NCI-H1436 (cell line): Measurements from ENCODE around the gene SLC35G2.
A peak's percentile ranks its signal among the peaks of the same experiment; 100 is the strongest.
"Not testable (repeated sequence)": the region's sequence is repeated elsewhere in the genome, so short reads cannot be mapped to it uniquely, and the experiment has no call there.

ENCODE experiments used
- DNase-seq: peaks from one replicate; lab custom pipeline; 2025; lab: John Stamatoyannopoulos, UW

SLC35G2 gene

DNA sequence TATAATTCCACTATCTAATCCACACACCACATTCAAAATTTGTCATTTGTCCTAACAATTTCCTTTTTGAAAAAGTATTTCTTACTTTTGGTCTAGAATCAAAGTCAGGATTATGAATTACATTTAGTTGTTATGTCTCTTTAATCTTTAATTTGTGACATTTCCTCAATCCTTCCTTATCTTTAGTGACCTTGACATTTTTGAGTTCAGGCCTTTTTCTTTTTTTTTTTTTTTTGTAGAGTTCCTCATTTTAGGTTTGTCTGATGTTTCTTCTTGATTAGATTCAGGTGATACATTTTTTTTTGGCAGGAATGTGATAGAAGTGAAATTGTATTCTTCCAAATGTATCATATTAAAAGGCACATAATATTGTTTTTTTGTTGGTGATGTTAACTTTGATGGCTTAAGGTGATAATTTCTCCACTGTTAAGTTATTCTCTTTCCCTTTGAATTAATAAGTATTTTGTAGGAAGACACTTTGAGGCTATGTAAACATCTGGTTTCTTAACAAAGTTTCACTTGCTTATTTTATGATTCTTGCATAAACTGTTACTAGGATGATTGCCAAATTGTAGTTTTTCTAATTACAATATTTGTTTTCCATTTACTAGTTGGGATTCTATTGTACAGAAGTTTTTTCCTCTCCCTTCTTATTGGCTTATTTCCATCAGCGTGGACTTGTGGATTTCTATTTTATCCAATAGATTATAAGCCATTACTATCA, 16.3 kb downstream of the SLC35G2 start:
- DNase-seq: no peak

DNA sequence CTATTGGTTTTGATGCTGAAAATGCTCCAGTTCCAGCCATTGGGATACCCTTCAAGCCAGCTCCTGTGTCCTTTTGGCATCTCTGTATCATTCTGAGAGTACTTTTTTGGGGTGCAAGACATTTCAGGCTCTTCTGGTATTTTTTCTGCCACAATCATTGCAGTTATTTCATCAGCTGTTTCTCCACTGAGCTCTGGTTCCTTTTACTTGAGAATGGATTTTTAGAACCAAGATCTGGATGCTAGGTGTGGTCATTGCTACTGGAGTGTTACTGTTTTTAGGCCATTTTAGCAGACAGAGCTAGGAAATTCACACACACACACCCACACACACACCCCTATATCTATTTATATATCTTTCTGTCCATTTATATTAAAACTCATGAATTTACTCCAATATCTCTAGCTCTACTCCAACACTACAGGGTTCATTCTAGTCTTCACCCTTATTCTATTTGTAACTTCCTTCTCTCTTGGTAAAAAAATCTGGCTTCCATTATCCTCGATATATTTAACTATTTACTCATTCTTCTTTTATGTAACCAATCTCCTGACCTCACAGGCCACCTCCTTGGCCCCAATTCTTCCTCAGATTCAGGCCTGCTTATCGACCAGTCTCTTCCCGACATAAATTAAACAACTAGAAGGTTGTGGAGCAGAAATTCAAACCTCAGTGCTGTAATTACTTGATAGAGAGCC, 17.0 kb downstream of the SLC35G2 start:
- DNase-seq: no peak

DNA sequence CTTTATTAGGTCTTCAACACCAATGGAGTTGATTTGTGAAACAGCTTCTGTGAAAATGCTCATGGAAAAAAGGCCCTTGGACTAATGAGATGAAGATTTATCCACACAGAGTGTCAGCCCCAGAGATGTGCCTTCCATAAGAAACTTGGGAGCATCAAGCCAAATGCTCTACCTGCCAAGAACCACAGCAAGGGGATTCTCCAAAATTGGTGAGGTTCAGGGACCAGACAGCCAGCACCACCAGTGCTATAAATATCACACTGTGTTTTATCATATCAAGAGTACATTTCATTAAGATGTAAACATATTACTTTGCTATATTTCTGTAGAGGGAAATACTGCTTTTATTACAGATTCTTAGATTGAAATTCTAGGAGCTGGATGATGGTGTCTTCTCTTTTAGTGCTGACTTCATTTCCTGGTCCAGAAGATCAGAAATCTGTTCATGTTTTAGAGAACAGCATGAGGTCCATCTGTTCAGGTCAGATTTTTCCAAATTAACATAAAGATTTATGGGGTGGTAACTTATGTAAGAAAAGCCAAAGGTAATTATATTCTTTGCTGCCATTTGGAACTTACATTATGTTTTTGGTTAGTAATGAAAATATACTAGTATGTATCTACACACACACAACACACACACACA, 17.7 kb downstream of the SLC35G2 start:
- no peak for DNase-seq

DNA sequence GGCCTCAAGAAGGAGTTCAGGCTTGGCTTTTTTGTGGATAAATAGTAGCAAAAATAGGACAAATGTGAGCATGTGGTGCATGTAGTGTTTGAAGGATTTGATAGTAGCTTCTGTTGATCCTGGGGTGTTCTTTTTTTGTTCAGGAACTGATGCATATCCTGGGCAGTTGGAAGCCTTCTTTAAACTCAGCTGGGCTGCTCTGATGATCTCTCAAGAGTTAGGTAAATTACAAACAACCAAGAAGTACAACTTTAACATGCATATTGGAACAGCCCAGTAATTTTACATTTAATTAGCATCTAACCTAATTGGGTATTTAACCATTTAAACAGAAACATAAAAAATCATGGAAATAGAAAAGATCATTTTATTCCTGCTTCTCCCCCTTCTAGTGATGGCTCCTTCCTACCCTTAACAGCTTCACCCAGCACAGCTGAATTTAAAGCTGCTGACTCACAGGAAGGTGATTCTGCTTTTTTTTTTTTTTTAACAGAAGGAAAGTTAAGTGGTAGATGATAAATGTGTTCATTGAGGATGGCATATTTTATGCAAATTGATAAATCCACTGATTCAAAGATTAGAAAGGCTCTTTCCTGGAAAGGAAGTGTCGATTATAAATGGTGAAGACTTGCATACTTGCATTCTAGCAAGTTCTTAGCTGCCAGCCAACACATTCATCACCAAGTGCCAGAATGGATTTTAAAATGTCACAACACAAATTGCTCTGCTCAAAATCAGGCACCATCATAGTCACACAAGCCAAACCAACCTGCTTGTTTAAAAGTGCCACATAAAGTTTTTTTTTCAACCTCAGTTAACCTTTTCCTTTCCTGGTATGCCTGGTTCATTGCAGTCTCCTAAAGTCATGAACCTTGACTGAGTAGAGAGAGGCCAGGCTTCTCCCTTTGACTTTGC, 20.0 kb downstream of the SLC35G2 start:
- DNase-seq: no peak

DNA sequence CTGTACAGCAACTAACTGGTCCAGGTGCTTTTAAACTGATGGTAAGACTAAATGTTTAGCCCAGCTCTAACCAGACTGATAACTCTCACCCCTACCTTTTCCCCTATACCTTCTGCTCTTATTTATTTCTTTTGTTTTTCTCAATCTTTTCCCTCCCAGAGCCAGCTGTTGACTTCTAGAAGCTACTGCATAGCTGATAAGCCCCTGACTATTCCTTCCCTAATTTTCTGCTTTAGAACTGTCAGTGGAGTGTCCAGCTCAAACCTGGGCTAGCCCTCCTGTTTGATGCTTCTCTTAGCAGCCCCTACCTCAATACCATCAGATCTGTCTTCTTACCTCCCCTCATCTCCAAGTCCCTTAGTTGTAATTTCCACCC, 20.6 kb downstream of the SLC35G2 start:
- no peak for DNase-seq

DNA sequence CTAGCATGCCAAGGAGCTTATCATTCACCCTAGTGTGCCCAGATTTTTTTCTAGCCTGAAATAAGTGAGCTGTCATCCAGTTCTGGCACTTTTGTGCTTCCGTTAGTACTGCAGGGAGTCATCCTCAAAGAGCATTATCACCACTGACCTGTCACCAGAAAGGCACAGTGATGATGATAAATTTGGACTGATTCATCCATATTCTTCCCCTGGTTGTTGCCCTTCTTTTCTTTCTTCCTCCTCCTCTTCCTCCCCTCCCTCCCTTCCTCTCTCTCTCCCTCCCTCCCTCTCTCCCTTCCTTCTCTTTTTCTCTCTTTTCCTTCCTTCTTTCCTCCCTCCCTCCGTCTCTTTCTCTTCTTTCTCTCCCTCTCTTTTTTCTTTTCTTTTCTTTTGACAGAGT, 21.3 kb downstream of the SLC35G2 start:
- DNase-seq: no peak

DNA sequence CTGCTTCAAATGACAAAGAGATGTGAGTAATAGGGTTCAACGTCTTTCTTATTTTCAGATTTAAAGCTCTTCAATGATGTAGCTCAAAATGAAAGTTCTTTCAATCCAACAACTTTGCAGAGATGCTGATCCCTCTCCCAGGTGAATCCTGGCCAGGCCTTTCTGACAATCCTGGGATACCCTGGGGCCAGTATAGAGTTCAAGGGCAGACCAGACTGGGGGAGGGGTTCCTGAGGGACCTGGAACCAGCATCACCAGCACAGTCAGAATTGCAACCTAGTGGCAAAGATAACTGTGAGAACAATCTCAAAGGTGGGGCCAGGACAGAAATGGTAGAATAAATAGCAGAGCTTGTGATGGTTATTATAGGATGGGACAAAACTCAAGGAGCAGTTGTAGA, 23.4 kb downstream of the SLC35G2 start:
- no peak for DNase-seq

DNA sequence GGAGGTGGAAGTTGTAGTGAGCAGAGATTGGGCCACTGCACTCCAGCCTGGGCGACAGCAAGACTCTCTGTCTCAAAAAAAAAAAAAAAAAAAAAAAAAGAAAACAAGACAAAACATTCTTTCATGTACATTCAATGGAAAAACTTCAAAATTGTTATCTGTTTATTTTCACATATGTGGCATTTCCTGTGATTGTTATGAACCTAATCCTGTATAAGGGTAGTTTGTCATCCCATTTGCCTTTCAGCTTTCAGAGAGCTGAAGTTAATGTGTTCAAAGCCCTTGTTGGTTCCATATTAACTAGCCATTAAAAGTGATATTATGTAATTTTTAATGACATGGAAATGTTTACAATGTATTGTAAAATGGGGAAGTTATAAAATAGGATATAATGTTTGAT, 25.8 kb downstream of the SLC35G2 start:
- DNase-seq: no peak

DNA sequence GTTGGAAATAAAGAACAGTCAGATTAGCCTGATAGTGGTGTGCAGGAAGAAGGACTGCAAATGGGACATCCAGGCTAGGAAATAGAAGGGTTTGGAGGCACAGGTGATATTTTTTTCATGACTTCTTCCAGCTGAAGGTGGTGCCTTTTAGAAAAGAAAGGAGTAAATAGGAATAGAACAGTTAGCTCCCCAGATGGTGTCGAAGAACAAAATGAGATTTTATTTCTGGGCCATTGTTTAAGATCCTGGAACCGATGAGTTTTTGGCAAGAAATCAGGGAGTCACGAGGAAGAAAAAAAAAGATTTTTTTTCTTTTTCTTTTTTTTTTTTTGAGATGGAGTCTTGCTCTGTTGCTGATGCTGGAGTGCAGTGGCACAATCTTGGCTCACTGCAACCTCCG, 33.3 kb downstream of the SLC35G2 start:
- no peak for DNase-seq

DNA sequence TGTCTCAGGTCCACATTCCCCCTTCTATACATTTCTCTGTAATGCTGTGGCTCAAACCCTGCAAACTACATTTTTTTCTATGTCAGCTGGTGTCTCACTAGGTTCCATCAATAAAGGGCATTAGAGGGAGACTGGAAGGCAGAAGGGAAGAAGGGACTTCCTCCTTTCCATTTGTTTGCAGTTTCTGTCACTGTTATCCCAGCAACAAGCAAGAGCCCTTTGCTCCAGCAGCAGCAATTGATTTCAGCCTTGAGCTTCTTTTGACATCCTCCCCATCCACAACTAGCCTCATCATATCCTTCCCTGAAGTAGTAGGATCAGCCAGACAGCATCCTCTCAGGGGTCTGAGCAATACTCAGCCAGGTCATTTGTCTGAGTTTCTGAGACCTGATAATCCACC, 37.7 kb downstream of the SLC35G2 start:
- no peak for DNase-seq

DNA sequence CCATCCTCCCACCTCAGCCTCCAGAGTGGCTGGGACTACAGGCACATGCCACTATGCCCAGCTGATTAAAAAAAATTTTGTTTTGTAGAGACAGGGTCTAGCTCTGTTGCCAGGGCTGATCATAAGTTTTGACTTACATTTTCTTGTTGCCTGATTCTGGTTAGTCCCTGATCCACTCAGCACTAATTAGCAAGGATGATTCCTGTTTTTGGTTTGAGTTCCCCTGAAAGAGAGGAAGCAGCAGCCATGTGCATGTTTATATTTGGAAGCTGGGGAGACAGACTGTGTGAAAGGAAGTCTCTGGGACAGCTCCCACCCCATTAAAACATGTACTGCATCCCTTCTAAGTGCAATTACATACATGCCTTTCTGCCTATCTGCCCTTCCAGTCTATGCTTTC, 39.5 kb downstream of the SLC35G2 start:
- no peak for DNase-seq

DNA sequence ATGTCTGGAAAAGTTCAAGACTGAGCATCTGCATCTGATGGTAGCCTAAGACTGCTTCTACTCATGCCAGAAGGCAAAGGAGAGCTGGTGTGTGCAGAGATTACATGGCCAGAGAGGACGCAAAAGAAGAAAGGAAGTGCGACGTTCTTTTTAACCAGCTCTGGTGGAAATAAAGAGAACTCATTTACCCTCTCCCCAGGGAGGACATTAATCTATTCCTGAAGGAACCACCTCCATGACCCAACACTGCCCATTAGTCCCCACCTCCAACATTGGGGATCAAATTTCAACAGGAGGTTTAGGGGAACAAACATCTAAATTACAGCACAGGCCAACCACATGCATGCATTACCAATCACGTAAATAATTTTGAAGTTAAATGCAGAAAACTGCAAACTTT, 41.6 kb downstream of the SLC35G2 start:
- DNase-seq: peak; percentile 41

DNA sequence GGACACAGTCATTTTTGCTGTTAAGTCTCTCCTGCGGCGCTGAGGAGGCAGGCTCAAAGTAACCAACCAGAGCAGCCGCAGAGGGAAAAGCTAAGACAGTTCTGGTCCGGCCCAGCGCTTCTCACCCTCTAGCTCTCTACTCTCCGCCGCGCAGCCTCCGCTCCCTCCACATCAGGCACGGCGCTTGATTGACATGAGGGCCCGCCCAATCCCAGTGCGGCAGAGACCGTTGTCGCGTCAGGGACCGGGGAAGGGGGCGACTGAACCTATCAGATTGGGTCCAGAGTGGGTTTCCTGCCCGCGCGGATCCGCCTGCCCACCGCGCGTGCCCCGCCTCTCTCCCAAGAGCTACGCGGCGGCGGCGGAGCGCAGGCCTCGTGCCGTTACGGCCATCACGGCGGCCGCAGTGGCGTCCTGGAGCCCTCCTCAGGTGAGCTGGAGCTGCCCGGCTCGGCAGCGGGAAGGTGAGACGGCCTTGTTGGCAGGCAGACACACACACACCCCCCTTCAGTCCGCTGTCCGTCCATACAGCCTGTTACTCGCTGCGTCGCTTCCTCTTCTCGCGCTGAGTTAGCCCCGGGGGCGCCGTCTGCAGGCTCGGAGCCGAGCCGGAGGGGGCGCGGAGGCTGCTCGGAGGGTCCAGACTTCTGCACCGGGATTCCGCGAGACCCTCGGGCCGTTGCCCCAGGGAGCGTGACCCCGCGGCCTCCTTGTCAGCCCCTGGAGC, 43.1 kb downstream of the SLC35G2 start, which contains the start of gene NCK1:
Gene NCK1, plus strand, starts transcription at position 319 of the 727 bp plus-strand sequence. CDS start 65,794 bp downstream, outside the sequence.
- DNase-seq: peak; percentile 99

DNA sequence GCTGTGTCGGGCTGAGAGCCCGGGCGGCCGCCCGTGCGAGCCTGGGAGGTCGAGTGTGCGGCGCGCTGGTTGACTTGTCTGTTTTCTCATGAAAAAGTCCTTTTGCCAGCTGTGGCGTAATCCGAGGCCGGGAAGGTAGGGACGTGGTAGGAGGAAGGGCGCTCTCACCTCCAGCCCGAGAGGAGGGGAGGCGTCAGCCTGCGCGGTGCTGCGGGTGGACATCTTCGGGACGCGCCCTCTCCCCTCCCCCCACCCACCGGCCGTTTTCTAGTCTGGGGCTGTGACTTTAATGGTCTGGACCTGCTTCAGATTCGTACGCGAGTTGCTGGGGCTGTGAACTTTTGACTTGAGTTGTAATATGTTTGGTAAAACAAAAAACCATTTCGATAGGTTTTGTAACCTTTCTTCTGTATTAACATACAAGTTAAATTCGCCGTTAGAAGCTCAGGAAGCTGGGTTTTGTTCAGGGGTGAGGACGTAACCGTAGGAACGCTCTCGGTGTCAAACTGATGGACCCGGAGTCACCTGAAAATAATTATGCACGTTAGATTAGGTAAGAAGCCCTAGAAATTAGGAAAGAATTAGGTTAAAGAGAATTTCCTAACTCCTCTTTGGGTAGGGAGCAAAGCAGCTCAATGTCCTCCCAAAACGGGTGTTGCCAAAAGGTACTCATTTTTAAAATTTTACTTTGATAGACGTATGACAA, 43.8 kb downstream of the SLC35G2 start:
- DNase-seq: peak; percentile 24

DNA sequence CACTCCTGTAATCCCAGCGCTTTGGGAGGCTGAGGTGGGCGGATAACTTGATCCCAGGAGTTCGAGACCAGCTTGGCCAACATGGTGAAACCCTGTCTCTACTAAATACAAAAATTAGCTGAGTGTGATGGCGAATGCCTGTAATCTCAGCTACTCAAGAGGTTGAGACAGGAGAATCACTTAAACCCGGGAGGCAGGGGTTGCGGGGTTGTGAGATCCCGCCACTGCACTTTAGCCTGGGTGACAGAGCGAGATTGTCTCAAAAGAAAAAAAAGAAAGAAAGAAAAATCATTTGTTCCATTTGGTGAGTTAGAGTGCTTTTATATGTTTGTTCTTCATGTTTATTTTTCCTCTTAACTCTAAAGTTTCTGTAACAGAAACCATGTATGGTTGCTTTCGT, 50.4 kb downstream of the SLC35G2 start:
- no peak for DNase-seq

DNA sequence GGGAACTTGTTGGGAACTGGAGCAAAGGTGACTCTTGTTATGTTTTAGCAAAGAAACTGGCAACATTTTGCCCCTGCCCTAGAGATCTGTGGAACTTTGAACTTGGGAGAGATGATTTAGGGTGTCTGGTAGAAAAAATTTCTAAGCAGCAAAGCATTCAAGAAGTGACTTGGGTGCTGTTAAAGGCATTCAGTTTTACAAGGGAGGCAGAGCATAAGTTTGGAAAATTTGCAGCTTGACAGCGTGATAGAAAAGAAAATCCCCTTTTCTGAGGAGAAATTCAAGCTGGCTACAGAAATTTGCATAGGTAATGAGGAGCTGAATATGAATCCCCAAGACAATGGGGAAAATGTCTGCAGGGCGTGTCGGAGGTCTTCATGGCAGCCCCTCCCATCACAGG, 53.3 kb downstream of the SLC35G2 start:
- DNase-seq: not testable (repeated sequence)

DNA sequence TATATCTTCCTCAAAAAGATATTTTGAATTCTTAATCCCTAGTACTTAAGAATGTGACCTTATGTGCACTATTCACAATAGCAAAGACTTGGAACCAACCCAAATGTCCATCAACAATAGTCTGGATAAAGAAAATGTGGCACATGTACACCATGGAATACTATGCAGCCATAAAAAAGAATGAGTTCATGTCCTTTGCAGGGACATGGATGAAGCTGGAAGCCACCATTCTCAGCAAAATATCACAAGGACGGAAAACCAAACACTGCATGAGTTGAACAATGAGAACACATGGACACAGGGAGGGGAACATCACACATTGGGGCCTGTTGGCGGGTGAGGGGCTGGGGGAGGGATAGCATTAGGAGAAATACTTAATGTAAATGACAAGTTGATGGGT, 60.6 kb downstream of the SLC35G2 start:
- not testable (repeated sequence) for DNase-seq

DNA sequence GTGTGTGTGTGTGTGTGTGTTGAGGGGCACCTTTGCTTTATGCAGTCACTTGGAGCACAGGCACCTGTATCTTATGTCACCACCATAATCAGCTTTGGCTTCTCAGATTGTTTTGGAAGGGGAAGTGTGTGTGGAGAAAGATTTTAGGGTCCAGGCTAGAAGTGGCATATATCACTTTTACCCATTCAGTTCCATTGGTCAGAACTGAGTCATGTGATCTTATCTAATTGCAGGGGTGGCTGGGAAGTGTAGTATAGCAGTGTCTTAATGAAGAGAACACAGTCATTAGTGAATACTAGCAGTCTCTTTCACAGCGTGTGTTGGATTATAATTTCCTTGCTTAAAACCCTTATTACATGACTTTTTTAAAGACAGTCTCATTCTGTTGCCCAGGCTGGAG, 63.6 kb downstream of the SLC35G2 start:
- DNase-seq: peak; percentile 51

DNA sequence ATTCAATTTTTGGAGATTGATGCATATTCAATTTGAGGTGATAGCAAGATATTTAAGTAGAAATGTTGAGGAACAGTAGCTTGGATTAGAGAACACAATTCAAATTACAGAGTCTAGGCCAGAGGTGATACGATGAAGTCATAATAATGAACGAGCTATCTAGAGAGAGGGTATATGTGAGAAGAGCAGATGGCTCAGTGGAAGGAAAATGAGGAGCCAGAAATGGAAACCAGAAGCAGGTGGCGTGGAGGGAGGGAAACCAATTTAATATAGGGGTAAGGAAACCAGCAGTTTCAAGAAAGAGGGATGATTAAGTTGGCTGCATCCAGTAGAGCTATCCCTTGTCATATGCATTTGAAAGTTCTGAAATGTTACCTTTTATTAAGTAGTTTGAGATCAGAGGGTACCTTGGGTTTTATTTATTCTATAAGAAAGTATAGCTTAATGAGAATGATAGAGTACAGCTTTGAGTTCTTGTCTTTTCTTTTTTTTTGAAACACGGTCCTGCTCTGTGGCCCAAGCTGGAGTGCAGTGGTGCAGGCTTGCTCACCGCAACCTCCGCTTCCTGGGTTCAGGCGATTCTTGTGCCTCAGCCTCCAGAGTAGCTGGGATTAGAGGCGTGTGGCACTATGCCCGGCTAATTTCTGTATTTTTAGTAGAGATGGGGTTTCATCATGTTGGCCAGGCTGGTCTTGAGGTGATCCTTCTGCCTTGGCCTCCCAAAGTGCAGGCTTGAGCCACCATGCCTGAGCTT, 65.2 kb downstream of the SLC35G2 start:
- peak; percentile 74 for DNase-seq
